HEK293 (cell line): ENCODE data around the gene PHF20.
A peak's percentile ranks its signal among the peaks of the same experiment; 100 is the strongest.

Experiments used
- CTCF ChIA-PET: fragments of 350-600 bp; formaldehyde crosslinking; extraction: SDS; loops from one replicate; lab custom pipeline; 2021; ENCODE audit warnings: antibody characterized with exemption; lab: Yijun Ruan, JAX
- POLR2A ChIA-PET: fragments of 300-600 bp; formaldehyde crosslinking; extraction: SDS; loops from one replicate; lab custom pipeline; 2020; ENCODE audit warnings: antibody characterized with exemption, inconsistent platforms; lab: Yijun Ruan, JAX
- H3K27ac ChIP-seq: fragments of 200-500 bp; sonication (Bioruptor generic); 2 replicates; pipeline ENCODE4 v1.5.1; 2014; ENCODE audit warnings: low read depth, low read length, control low read depth, inconsistent platforms; ENCODE audit errors: extremely low read depth
- H3K36me3 ChIP-seq, 2 experiments: fragments of 200-500 bp in 1 of 2; sonication (Bioruptor generic) in 1 of 2; 1 replicate in 1 of 2; 2 replicates in 1 of 2; pipeline ENCODE4 v1.5.1; 2014 to 2017; ENCODE audit warnings: inconsistent platforms in 2 of 2, low read length in 2 of 2; ENCODE audit not compliant: control insufficient read depth in 2 of 2, insufficient read depth in 1 of 2
- H3K4me1 ChIP-seq: fragments of 200-500 bp; sonication (Bioruptor generic); 2 replicates; pipeline ENCODE4 v1.5.1; 2014; ENCODE audit warnings: mild to moderate bottlenecking, low read length, inconsistent platforms; ENCODE audit not compliant: control insufficient read depth, insufficient read depth
- H3K4me3 ChIP-seq: 2 replicates; pipeline ENCODE4 v1.5.1; 2011; ENCODE audit warnings: low read depth, mild to moderate bottlenecking, control low read depth, low read length, moderate library complexity
- H3K9me3 ChIP-seq: fragments of 200-500 bp; sonication (Bioruptor generic); 2 replicates; pipeline ENCODE4 v1.5.1; 2014; ENCODE audit warnings: low read depth, low read length, inconsistent platforms; ENCODE audit not compliant: control insufficient read depth, insufficient read depth
- CTCF ChIP-seq: fragments of 450-650 bp; formaldehyde crosslinking; IDR thresholded peaks from 2 replicates; pipeline ENCODE4 v1.5.1; 2016; ENCODE audit warnings: missing biosample characterization, missing genetic modification characterization
- FEZF1 ChIP-seq: fragments of 450-650 bp; formaldehyde crosslinking; IDR thresholded peaks from 2 replicates; pipeline ENCODE4 v1.5.1; 2016; ENCODE audit warnings: missing biosample characterization, missing genetic modification characterization
- GLIS1 ChIP-seq: fragments of 450-650 bp; formaldehyde crosslinking; IDR thresholded peaks from 2 replicates; pipeline ENCODE4 v1.5.1; 2016; ENCODE audit warnings: missing biosample characterization, missing genetic modification characterization
- INSM2 ChIP-seq: fragments of 450-650 bp; formaldehyde crosslinking; IDR thresholded peaks from 2 replicates; pipeline ENCODE4 v1.5.1; 2016; ENCODE audit warnings: missing biosample characterization, missing genetic modification characterization
- KLF10 ChIP-seq: fragments of 450-650 bp; IDR thresholded peaks from 2 replicates; pipeline ENCODE4 v1.5.1; 2018; ENCODE audit warnings: missing biosample characterization, mild to moderate bottlenecking, missing genetic modification characterization
- KLF17 ChIP-seq: fragments of 450-650 bp; formaldehyde crosslinking; IDR thresholded peaks from 2 replicates; pipeline ENCODE4 v1.5.1; 2016; ENCODE audit warnings: missing biosample characterization, missing genetic modification characterization
- PRDM1 ChIP-seq: fragments of 450-650 bp; formaldehyde crosslinking; IDR thresholded peaks from 2 replicates; pipeline ENCODE4; 2016; ENCODE audit warnings: missing biosample characterization, missing genetic modification characterization
- REPIN1 ChIP-seq: fragments of 450-650 bp; formaldehyde crosslinking; IDR thresholded peaks from 2 replicates; pipeline ENCODE4 v1.5.1; 2017; ENCODE audit warnings: missing biosample characterization, missing genetic modification characterization, low read depth
- YY2 ChIP-seq: fragments of 450-650 bp; formaldehyde crosslinking; IDR thresholded peaks from 2 replicates; pipeline ENCODE4 v1.5.1; 2016; ENCODE audit warnings: missing biosample characterization, missing genetic modification characterization
- ZBTB21 ChIP-seq: fragments of 450-650 bp; formaldehyde crosslinking; IDR thresholded peaks from 2 replicates; pipeline ENCODE4 v1.5.1; 2017; ENCODE audit warnings: missing biosample characterization, missing genetic modification characterization
- ZFP69B ChIP-seq: fragments of 450-650 bp; formaldehyde crosslinking; IDR thresholded peaks from 2 replicates; pipeline ENCODE4 v1.5.1; 2016; ENCODE audit warnings: missing biosample characterization, missing genetic modification characterization
- ZNF175 ChIP-seq: fragments of 450-650 bp; formaldehyde crosslinking; IDR thresholded peaks from 2 replicates; pipeline ENCODE4 v1.5.1; 2016; ENCODE audit warnings: missing biosample characterization, missing genetic modification characterization
- ZNF2 ChIP-seq: fragments of 450-650 bp; formaldehyde crosslinking; IDR thresholded peaks from 2 replicates; pipeline ENCODE4 v1.5.1; 2016; ENCODE audit warnings: missing biosample characterization, missing genetic modification characterization
- ZNF311 ChIP-seq: fragments of 450-650 bp; formaldehyde crosslinking; IDR thresholded peaks from 2 replicates; pipeline ENCODE4 v1.5.1; 2017; ENCODE audit warnings: missing biosample characterization, missing genetic modification characterization, borderline replicate concordance
- ZNF362 ChIP-seq: fragments of 450-650 bp; formaldehyde crosslinking; IDR thresholded peaks from 2 replicates; pipeline ENCODE4 v1.5.1; 2016; ENCODE audit warnings: missing biosample characterization, missing genetic modification characterization
- ZNF366 ChIP-seq: fragments of 450-650 bp; formaldehyde crosslinking; conservative IDR thresholded peaks from 2 replicates; pipeline ENCODE4 v1.5.1; 2016; ENCODE audit warnings: missing biosample characterization, missing genetic modification characterization
- ZNF394 ChIP-seq: fragments of 450-650 bp; formaldehyde crosslinking; IDR thresholded peaks from 2 replicates; pipeline ENCODE4 v1.5.1; 2016; ENCODE audit warnings: missing biosample characterization, missing genetic modification characterization, mild to moderate bottlenecking, moderate library complexity, borderline replicate concordance
- ZNF501 ChIP-seq: fragments of 450-650 bp; formaldehyde crosslinking; IDR thresholded peaks from 2 replicates; pipeline ENCODE4 v1.5.1; 2016; ENCODE audit warnings: missing biosample characterization, missing genetic modification characterization
- ZNF600 ChIP-seq: fragments of 450-650 bp; formaldehyde crosslinking; IDR thresholded peaks from 2 replicates; pipeline ENCODE4 v1.5.1; 2016; ENCODE audit warnings: missing biosample characterization, missing genetic modification characterization
- ZNF624 ChIP-seq: fragments of 450-650 bp; formaldehyde crosslinking; IDR thresholded peaks from 2 replicates; pipeline ENCODE4 v1.5.1; 2017; ENCODE audit warnings: missing biosample characterization, missing genetic modification characterization
- ZNF664 ChIP-seq: fragments of 450-650 bp; formaldehyde crosslinking; IDR thresholded peaks from 2 replicates; pipeline ENCODE4 v1.5.1; 2016; ENCODE audit warnings: missing biosample characterization, missing genetic modification characterization
- ZSCAN30 ChIP-seq: fragments of 450-650 bp; IDR thresholded peaks from 2 replicates; pipeline ENCODE4 v1.5.1; 2018; ENCODE audit warnings: missing biosample characterization, mild to moderate bottlenecking, missing genetic modification characterization, moderate library complexity
- TF ChIP-seq, protein P1 (sequence below): fragments of 450-650 bp; IDR thresholded peaks from 2 replicates; pipeline ENCODE4 v1.5.1; 2018; ENCODE audit warnings: missing biosample characterization, missing genetic modification characterization
- TF ChIP-seq, protein P2 (sequence below): fragments of 450-650 bp; formaldehyde crosslinking; IDR thresholded peaks from 2 replicates; pipeline ENCODE4 v1.5.1; 2016; ENCODE audit warnings: missing biosample characterization, missing genetic modification characterization
- TF ChIP-seq, protein P3 (sequence below): fragments of 450-650 bp; formaldehyde crosslinking; IDR thresholded peaks from 2 replicates; pipeline ENCODE4 v1.5.1; 2016; ENCODE audit warnings: missing biosample characterization, missing genetic modification characterization

The PHF20 gene

GRCh38 chr20:35883778-35884540 is 112.1 kb downstream of the PHF20 start:
- ChIA-PET POLR2A (interaction anchor here (0.6 to 3.9 kb wide), 5 partner anchors 9 to 160 kb away, joined by 3 to 28 read pairs (median 3); partner anchors contain the start of gene RBM39), CTCF (interaction anchor here (0.6 to 2.6 kb wide), 25 partner anchors 9 to 428 kb away, joined by 3 to 15 read pairs (median 5); partner anchors contain the start of genes CEP250, RBM39 and SCAND1)
- no peaks in the 10 kb centered on the region for H3K9me3 ChIP-seq
- H3K4me1 ChIP-seq: no peaks in the 10 kb centered on the region; the same call in 1 of the 2 replicates
- H3K27ac ChIP-seq: no peak overlapping the region
- H3K4me3 ChIP-seq: peak overlapping the region; percentile 36
- peaks cover 0 to 7% of the 10 kb centered on the region in 2 experiments; a peak in 2 of 3 replicates for H3K36me3 ChIP-seq
- peak; percentile 61; the same call in 1 of the 2 replicates for TF ChIP-seq ZNF394
- TF ChIP-seq ZNF2 (tag by site-specific recombination): peak; percentile 47; the same call in 1 of the 2 replicates
- peak; percentile 54; the same call in 1 of the 2 replicates for TF ChIP-seq PRDM1 (tag by site-specific recombination)
- TF ChIP-seq, protein P1, sequence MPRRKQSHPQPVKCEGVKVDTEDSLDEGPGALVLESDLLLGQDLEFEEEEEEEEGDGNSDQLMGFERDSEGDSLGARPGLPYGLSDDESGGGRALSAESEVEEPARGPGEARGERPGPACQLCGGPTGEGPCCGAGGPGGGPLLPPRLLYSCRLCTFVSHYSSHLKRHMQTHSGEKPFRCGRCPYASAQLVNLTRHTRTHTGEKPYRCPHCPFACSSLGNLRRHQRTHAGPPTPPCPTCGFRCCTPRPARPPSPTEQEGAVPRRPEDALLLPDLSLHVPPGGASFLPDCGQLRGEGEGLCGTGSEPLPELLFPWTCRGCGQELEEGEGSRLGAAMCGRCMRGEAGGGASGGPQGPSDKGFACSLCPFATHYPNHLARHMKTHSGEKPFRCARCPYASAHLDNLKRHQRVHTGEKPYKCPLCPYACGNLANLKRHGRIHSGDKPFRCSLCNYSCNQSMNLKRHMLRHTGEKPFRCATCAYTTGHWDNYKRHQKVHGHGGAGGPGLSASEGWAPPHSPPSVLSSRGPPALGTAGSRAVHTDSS: no peak
- no peak for TF ChIP-seq YY2
- TF ChIP-seq, protein P2, sequence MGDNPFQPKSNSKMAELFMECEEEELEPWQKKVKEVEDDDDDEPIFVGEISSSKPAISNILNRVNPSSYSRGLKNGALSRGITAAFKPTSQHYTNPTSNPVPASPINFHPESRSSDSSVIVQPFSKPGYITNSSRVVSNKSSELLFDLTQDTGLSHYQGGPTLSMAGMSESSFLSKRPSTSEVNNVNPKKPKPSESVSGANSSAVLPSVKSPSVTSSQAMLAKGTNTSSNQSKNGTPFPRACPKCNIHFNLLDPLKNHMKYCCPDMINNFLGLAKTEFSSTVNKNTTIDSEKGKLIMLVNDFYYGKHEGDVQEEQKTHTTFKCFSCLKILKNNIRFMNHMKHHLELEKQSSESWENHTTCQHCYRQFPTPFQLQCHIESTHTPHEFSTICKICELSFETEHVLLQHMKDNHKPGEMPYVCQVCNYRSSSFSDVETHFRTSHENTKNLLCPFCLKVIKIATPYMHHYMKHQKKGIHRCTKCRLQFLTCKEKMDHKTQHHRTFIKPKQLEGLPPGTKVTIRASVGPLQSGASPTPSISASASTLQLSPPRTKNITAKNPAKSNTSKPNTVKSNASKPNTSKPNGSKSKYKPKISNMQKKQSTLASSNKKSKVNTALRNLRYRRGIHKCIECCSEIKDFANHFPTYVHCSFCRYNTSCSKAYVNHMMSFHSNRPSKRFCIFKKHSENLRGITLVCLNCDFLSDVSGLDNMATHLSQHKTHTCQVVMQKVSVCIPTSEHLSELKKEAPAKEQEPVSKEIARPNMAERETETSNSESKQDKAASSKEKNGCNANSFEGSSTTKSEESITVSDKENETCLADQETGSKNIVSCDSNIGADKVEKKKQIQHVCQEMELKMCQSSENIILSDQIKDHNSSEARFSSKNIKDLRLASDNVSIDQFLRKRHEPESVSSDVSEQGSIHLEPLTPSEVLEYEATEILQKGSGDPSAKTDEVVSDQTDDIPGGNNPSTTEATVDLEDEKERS (tag by site-specific recombination): no peak
- TF ChIP-seq KLF10 (tag by site-specific recombination): 0 out of 2 replicates have a peak, but pooled peaks have one; percentile 17
- no peak for TF ChIP-seq ZNF175 (tag by site-specific recombination)
- TF ChIP-seq ZNF501 (tag by site-specific recombination): no peak
- TF ChIP-seq INSM2: peak; percentile 13; the same call in 1 of the 2 replicates
- no peak for TF ChIP-seq ZNF664
- TF ChIP-seq ZNF600: peak; percentile 91
- peak; percentile 25; the same call in 1 of the 2 replicates for TF ChIP-seq ZFP69B (tag by site-specific recombination)
- TF ChIP-seq, protein P3, sequence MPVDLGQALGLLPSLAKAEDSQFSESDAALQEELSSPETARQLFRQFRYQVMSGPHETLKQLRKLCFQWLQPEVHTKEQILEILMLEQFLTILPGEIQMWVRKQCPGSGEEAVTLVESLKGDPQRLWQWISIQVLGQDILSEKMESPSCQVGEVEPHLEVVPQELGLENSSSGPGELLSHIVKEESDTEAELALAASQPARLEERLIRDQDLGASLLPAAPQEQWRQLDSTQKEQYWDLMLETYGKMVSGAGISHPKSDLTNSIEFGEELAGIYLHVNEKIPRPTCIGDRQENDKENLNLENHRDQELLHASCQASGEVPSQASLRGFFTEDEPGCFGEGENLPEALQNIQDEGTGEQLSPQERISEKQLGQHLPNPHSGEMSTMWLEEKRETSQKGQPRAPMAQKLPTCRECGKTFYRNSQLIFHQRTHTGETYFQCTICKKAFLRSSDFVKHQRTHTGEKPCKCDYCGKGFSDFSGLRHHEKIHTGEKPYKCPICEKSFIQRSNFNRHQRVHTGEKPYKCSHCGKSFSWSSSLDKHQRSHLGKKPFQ (tag by site-specific recombination): peak; percentile 95
- TF ChIP-seq ZNF366 (tag by site-specific recombination): peak; percentile 61; the same call in 1 of the 2 replicates
- no peak for TF ChIP-seq ZBTB21 (tag by site-specific recombination)
- no peak for TF ChIP-seq ZNF362 (tag by site-specific recombination)
- TF ChIP-seq ZNF624: no peak
- TF ChIP-seq GLIS1 (tag by site-specific recombination): peak; percentile 49; the same call in 1 of the 2 replicates
- peak; percentile 83 for TF ChIP-seq CTCF (tag by site-specific recombination)
- peak; percentile 89 for TF ChIP-seq KLF17 (tag by site-specific recombination)
- TF ChIP-seq ZNF311 (tag by site-specific recombination): no peak
- TF ChIP-seq REPIN1 (tag by site-specific recombination): no peak
- peak; percentile 41; the same call in 1 of the 2 replicates for TF ChIP-seq FEZF1 (tag by site-specific recombination)
- TF ChIP-seq ZSCAN30: peak; percentile 88
